MM.1S (cell line): Measurements from ENCODE around the gene ERO1B.

Source experiments
- EZH2 ChIP-seq: fragments of 300-600 bp; sonication (generic); optimal IDR thresholded peaks from 2 replicates; pipeline ENCODE3; 2017; ENCODE audit warnings: low read depth, mild to moderate bottlenecking, antibody characterized with exemption, low read length, mixed read lengths
- TF ChIP-seq, protein P1 (sequence below): fragments of 300-600 bp; sonication (generic); IDR thresholded peaks from 2 replicates; pipeline ENCODE4 v1.5.1; 2016; ENCODE audit warnings: antibody characterized with exemption, low read length, mixed read lengths

DNA sequence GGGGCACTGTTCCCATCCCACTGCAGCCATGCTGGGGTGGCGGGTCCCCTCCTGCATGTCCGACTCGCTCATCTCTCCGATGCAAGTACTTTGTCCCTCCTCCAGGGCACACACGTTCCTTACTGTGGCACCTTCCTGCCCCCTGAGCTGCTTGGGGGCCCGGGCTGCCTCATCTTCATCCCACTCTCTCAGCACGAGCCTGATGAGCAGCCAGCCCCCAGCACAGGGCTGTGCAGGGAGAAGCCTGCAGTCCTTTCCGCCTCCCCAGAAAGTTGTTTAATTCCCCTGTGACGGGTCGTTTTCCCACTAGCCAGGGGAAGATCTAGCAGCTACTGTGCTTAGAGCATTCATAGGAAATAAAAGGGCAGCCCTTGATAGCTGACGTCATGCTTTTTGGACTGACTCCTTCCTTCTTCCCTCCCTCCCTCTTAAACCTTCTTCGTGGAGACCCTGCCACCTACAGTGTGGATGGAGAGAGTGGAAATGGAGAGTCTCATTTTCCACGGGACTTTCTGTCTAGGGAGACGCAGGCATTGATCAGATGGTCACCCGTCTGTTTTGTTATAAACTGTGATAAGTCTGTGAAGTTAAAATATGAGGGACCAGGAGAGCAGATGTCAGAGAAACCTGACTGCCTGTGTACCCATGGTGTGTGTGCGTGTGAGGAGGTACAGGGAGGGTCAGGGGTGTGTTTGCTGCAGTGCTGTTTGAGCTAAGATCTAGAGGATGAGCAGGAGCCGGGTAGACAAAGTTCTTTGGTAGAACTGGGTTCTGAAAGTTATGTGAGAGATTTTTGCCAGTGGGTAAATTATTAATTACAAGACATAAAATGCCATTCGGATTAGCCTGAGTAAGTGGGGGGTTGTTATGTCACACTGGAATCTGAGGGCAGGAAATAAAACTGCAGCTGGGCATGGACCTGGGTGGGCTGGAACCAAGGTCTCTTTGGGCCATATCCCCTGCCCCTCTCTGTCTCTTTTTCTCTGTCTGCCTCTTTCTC is 105.1 kb downstream of the ERO1B start:
- TF ChIP-seq, protein P1, sequence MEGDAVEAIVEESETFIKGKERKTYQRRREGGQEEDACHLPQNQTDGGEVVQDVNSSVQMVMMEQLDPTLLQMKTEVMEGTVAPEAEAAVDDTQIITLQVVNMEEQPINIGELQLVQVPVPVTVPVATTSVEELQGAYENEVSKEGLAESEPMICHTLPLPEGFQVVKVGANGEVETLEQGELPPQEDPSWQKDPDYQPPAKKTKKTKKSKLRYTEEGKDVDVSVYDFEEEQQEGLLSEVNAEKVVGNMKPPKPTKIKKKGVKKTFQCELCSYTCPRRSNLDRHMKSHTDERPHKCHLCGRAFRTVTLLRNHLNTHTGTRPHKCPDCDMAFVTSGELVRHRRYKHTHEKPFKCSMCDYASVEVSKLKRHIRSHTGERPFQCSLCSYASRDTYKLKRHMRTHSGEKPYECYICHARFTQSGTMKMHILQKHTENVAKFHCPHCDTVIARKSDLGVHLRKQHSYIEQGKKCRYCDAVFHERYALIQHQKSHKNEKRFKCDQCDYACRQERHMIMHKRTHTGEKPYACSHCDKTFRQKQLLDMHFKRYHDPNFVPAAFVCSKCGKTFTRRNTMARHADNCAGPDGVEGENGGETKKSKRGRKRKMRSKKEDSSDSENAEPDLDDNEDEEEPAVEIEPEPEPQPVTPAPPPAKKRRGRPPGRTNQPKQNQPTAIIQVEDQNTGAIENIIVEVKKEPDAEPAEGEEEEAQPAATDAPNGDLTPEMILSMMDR, result no peak
- TF ChIP-seq EZH2, result no peak
